Measurements from ENCODE around the gene TCN1. TPM values are rescaled to one million over a fixed set of nuclear protein-coding genes. Genes with fewer than 3 reads are reported as not detected.

Gene TCN1
- total and polyA plus RNA-seq, 2 of the 8 experiments (the other 6 are each of a cell fraction or from before 2014, with no cell fraction given) = not detected

- POLR2A ChIA-PET (ENCODE audit: partially characterized antibody) = no interaction called here
These were observed 26.7 kb downstream of the TCN1 start for GRCh38 chr11:59839615-59840014.

More at GRCh38 chr11:59839615-59840014, 26.7 kb downstream of the TCN1 start:
- Histone ChIP-seq H3K18ac (ENCODE audit: extremely low read depth, low read length) (no peak overlapping the region), H3K56ac (replicated peaks; ENCODE audit: insufficient read length, low read depth, low read length) (no peak overlapping the region), H3K4me2 (ENCODE audit: insufficient read depth in 1 of 2, low read depth in 2 of 2, low read length in 2 of 2) (no peak overlapping the region), H3K23ac (ENCODE audit: insufficient read length) (no peak overlapping the region), H2BK15ac (ENCODE audit: low read length) (no peak overlapping the region), H3K23me2 (ENCODE audit: low read depth, low read length) (no peaks in the 10 kb centered on the region), H3K27ac (ENCODE audit: low read depth, low read length) (no peak overlapping the region), H3K27me3 (replicated peaks in 1 of 4; ENCODE audit: control insufficient read depth in 3 of 4, extremely low read depth in 1 of 4, insufficient read depth in 3 of 4, low read length in 3 of 4) (no peaks in the 10 kb centered on the region), H2AFZ (ENCODE audit: low read length) (no peak overlapping the region), H3K36me3 (ENCODE audit: control insufficient read depth in 2 of 4, insufficient read depth in 4 of 4, low read length in 3 of 4) (no peaks in the 10 kb centered on the region), H2BK12ac (ENCODE audit: low read depth, low read length) (no peak overlapping the region), H3K4ac (replicated peaks; ENCODE audit: insufficient read length, low read depth, low read length) (no peak overlapping the region), H4K91ac (replicated peaks; ENCODE audit: insufficient read length, low read length) (no peak overlapping the region), H4K8ac (ENCODE audit: extremely low read depth, insufficient read depth, low read length) (no peak overlapping the region), H2BK120ac (replicated peaks; ENCODE audit: low read depth, low read length) (no peak overlapping the region), H3K79me1 (ENCODE audit: low read depth, low read length) (no peaks in the 10 kb centered on the region), H2BK5ac (ENCODE audit: low read depth, low read length) (no peak overlapping the region), H3K79me2 (ENCODE audit: control insufficient read depth in 1 of 2, insufficient read depth in 2 of 2, low read length in 2 of 2) (no peaks in the 10 kb centered on the region), H3K9me3 (ENCODE audit: insufficient read depth in 2 of 2, low read depth in 1 of 2, low read length in 1 of 2) (0 out of 4 replicates have a peak, but pooled peaks cover 0 to 4% of the 10 kb centered on the region in 2 experiments), H2AK5ac (ENCODE audit: low read depth, low read length) (no peak overlapping the region), H3K14ac (ENCODE audit: insufficient read length) (no peak overlapping the region), H3K9ac (replicated peaks in 1 of 4; ENCODE audit: extremely low read depth in 1 of 4, low read depth in 3 of 4, low read length in 3 of 4) (no peak overlapping the region), H4K5ac (ENCODE audit: insufficient read length, low read depth, low read length) (no peak overlapping the region), H4K20me1 (replicated peaks in 1 of 2; ENCODE audit: control insufficient read depth in 1 of 2, insufficient read depth in 2 of 2, low read length in 2 of 2) (no peaks in the 10 kb centered on the region), H2BK20ac (ENCODE audit: low read length) (no peak overlapping the region), H3K4me3 (ENCODE audit: extremely low read depth in 1 of 4, insufficient read depth in 2 of 4, low read depth in 3 of 4, low read length in 4 of 4) (no peak overlapping the region), H3K4me1 (replicated peaks in 1 of 4; ENCODE audit: control insufficient read depth in 3 of 4, insufficient read depth in 4 of 4, low read length in 3 of 4) (no peaks in the 10 kb centered on the region)
- FAIRE-seq (no peak), DNase-seq (ENCODE audit: low read depth in 1 of 2, low spot score in 2 of 2) (no peak)
- CTCF ChIA-PET (ENCODE audit: partially characterized antibody) = interaction anchor here (0.7 kb wide), 1 partner anchor 555 kb away, joined by 4 read pairs; no protein-coding TSS in a partner anchor
- TF ChIP-seq ASH2L (IDR thresholded peaks at IDR 0.05; ENCODE audit: low read length) (no peak), NRF1 (IDR thresholded peaks at IDR 0.05; ENCODE audit: low read depth, low read length) (no peak), SAP30 (IDR thresholded peaks at IDR 0.05; ENCODE audit: insufficient read depth, insufficient replicate concordance, low read length) (no peak), KDM1A (IDR thresholded peaks at IDR 0.05; ENCODE audit: borderline replicate concordance, low read length) (no peak), KDM5A (IDR thresholded peaks at IDR 0.05; ENCODE audit: low read length) (no peak), CREB1 (IDR thresholded peaks at IDR 0.05) (no peak), NANOG (IDR thresholded peaks at IDR 0.05; ENCODE audit: insufficient read depth, low read depth, low read length, poor library complexity, severe bottlenecking) (no peak), PHF8 (conservative IDR thresholded peaks at IDR 0.05; ENCODE audit: low read depth, low read length) (no peak)

All from H1 (cell line).